GM21529 (cell line): ENCODE data around the gene OXTR.
A peak's percentile ranks its signal among the peaks of the same experiment; 100 is the strongest.
"Not testable (repeated sequence)": the region's sequence is repeated elsewhere in the genome, so short reads cannot be mapped to it uniquely, and the experiment has no call there.

Source experiments
- ATAC-seq: cut with Tn5 transposase; IDR thresholded peaks from one replicate; pipeline ENCODE4 v1.9.1; 2021; ENCODE audit not compliant: unreplicated experiment

Gene OXTR

GRCh38 chr3:8743021-8743601 lies 26.3 kb downstream of the OXTR start:
- ATAC-seq = no peak

DNA sequence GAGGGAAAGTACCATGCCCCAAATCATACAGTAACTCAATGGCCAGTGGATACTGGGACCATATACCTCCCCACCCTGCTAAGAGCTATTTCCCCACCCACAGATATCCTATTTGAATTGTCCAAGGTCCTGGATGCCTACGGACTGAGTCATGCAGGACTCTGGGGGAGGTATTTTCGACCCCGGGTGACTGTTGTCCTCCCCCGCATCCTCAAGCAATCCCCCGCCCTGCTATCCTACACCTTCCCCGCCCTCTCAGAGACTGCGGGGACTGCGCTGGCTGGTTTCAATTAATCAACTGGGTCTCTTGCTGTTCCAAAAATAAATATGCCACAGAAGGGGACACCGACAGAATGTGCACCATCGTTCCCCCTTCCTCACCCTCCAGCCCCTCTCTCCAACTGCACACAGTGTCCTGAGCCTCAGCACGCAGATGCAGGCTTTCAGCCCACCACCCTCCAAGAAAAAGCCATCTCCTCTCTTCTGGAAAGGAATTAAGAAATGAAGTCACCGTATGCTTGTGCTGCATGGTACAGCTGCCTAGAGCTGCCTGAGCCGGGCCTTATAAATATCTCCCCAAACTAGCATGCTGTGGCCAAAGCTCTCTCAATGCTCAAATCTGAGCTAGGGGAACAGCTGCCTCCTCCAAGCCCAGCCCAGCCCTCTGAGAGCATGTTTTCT lies 27.7 kb downstream of the OXTR start:
- ATAC-seq = no peak

DNA sequence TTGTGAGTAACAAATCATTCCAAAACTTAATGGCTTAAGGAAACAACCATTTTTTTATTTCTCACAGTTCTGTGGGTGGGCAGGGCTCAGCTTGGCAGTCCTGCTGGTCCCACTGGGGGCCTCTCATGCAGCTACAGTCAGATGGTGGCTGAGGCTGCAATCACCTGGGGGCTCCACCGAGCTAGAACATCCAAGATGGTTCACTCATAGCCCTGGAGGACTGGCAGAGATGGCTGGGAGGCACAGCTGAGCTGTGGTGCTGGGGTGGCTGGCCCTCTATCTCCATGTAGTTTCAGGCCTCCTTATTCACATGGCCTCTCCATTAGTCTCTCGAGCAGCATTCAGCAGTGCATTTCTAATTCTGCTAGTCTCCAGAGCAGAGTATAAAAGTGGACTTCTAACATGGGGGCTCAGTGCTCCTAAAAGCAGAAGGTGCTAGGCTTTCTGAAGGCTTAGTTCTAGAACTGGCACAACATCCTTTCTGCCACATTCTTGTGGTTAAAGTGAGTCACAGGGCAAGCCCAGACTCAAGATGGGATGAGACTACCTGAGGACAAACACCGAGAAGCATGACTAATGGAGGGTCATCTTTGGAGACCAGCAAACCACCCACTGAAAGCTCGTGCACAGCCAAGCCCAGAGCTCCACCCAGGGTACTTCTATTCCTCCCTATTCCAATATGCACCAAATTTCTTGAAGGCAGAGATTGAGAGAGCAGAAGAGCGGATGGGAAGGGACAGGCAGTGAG lies 29.5 kb downstream of the OXTR start:
- peak; percentile 43 for ATAC-seq

- no peak for ATAC-seq
These were observed 30.8 kb downstream of the OXTR start for GRCh38 chr3:8738639-8739038.

GRCh38 chr3:8737823-8738222 lies 31.6 kb downstream of the OXTR start:
- no peak for ATAC-seq

- ATAC-seq = no peak
These were observed 32.1 kb downstream of the OXTR start for GRCh38 chr3:8737301-8737700.

DNA sequence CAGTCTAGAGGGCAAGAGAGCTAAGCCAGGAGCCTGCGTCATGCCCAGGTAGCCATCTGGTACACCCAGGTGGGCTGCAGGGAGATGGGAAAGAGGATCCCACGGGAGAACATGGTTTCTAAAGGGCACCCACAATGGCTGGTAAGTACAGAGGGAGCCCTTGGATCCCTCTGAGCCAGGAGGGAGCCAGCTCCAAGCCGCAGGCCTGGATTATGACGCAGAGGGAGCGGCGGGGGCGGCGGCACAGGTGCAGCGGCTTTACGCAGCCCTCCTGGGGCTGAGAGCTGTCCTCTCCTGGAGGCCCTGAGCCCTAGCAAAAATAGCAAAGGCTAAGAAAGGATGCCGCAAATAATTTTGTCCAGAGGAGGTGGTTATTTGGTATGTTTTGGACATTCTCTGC lies 33.0 kb downstream of the OXTR start:
- no peak for ATAC-seq

DNA sequence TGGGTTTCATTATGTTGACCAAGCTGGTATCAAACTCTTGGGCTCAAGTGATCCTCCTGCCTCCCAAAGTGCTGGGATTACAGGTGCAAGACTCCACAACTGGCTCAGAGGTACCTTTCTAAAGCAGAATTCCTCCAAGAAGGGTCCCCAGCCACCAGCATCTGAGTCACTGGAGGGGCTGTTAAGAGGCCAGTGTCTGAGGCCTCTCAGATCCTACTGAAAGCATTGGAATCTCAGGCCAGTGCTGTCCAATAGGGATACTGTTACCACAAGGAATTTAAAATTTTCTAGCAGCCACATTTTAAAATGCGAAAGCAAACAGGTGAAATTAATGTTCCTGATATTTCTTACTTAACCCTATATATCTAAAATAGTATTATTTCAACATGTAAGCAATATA lies 34.5 kb downstream of the OXTR start:
- ATAC-seq = no peak

DNA sequence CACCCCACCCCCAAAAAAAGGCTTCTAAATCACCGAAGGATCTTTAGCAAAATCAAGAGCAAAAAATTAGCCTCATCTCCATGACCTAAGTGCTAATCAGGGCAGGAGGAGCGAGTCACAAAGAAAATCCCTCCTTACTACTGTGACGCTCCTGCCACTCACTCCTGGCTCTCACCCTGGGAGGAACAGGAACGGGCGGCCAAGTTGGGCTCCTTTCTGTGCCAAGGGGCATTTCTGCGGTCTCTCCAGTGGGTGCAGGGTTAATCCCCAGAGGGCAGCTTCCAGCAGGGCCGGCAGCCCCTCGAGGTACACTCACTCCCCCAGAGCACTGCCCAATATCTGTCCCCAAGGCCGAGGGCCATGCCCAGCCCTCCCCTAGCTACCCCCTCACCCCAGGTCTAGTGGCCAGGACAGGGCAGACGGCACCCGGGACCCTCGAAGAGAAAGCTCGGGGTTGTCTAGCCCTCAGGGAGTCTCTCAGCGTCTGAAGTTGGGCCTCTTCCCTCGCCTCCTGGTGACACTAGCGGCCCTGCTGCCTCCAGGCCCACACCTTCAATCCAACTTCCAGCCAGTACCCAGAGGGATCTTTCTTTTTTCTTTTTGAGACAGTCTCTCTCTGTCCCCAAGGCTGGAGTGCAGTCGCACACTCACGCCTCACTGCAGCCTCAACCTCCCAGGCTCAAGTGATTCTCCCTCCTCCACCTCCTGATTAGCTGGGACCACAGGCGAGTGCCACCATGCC lies 35.1 kb downstream of the OXTR start:
- ATAC-seq = no peak

DNA sequence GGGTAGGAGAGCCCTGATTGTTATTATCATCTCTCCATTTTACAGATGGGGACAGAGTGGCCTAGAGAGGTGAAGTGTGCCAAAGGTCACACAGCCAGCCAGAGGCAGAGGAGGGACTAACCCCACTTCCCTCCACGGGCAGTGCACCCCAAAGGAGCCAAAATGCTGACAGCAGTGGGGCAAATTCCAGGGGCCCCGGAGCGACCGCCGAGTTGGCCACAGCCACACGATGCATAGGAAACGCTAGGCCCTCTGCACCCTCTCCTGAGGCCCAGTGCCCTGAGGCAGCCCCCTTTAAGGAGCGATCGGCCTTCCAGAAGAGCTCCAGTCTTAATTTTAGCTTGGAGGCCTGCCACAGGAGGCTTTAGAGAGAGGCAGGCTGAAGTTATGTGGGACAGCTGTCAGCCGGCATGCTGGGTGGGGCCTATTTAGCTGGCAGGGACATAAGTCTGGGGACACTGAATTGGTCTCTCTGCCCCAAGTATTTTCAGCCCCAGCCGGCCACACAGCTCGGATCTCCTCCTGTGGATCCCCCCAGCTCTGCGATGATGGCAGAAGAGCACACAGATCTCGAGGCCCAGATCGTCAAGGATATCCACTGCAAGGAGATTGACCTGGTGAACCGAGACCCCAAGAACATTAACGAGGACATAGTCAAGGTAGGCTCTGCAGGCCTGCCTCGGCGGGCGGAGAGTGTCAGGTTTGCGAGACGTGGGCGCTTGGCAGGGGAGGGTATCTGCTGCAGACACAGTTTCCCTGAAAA lies 35.9 kb downstream of the OXTR start, which contains the start of gene CAV3:
Gene CAV3, plus strand, starts transcription at position 471 of the 763 bp plus-strand sequence. Its CDS starts 75 bp downstream, at position 546.
- no peak for ATAC-seq

- ATAC-seq = no peak
These were observed 37.0 kb downstream of the OXTR start for GRCh38 chr3:8732413-8732812.

GRCh38 chr3:8730656-8731055 lies 38.8 kb downstream of the OXTR start:
- no peak for ATAC-seq

GRCh38 chr3:8729479-8729878 lies 39.9 kb downstream of the OXTR start:
- no peak for ATAC-seq

DNA sequence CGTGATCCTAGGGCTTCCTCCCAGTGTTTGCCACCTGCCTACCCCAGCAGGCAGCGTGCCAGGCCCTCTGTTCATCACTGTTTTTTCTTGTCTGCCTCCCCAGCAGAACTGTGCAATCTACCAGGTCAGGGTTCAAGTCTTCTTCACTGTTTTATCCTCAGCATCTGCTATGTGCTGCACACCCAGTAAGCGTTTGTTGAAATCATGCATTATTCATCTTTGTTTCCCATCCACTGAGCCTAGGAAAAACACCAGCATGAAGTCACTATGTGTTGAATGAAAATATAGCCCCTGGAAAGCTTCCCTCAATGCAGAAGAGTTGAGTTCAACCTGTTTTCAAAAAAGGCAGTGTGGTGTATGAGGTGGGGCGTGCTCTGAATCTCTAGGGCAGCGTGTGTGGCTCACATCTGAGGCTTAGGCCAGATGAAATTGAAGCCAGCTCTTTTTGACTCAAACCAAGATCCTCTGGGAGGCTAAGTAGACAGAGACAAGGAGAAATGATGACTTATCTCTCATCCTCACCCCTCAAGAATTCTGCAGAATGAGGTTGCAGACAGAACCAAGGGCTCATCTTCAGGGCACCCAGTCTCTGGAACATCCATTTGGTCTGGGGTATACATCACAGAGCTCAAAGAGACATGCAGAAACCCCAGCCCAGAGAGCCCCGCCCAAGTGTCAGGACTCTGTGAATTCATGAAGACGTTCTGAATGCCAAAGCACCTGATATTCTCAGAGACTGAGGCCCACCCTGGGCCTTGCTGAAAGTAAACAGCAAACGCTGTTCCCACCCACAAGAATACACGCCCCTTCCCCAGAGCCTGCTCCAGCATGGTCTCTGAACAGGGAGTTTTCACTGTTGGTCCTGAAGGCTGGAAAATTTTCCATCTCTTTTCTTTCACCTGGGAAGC lies 41.6 kb downstream of the OXTR start:
- ATAC-seq = no peak

DNA sequence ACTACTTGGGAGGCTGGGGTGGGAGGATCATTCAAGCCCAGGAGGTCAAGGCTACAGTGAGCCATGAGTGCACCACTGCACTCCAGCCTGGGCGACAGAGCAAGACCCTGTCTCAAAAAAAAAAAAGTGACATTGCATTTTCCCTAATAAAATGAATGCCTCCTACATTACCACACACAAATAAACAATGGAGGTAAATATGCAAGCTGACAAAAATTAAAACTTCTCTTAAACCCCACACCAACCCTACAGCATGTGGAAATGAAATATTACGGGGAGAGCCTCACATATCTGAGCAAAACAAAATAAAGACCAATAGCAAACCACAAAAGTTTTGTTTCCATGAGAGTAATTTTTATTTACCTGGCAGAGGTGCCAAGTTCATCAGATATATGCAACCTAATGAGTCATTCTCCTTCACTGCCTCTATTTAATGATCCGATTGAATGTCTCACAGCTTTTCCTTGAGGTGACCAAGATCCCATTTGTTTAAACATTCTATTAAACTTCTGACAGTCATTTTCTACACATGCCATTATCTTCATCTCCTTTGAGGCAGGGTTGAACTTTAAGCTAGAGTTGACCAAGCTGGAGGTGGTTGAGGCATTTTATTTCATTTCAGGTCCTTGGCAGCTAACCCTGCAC lies 45.2 kb downstream of the OXTR start:
- no peak for ATAC-seq

- ATAC-seq = no peak
These were observed 45.8 kb downstream of the OXTR start for GRCh38 chr3:8723612-8724011.

DNA sequence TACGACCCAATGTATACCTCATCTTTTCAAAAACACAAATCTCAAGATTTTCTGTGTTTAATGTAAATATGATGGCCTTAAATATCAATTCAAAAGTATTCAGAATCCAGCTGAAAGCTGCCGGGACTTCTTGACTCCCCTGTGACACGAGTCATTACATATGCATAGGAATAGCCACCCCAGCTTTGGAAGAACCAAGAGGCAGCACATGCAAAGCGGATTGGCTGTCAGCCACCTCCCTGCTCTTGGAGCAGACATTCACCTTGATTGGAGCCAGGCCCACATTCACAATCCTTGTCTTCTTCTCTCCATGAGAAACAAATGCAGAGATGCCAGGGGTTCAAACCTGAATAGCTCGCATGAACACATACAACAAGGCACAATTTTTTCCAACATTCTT lies 46.6 kb downstream of the OXTR start:
- no peak for ATAC-seq

GRCh38 chr3:8715757-8716156 lies 53.7 kb downstream of the OXTR start:
- ATAC-seq = not testable (repeated sequence)
